IMR-90 (cell line): ENCODE measurements around the gene HOXB8.

Source experiments
- CEBPB ChIP-seq: IDR thresholded peaks from 2 replicates; pipeline ENCODE4 v1.6.1; 2012; ENCODE audit warnings: low read depth, low read length, improper control_type of control experiment
- POLR2A ChIP-seq: IDR thresholded peaks from 2 replicates; pipeline ENCODE4 v1.6.1; 2012; ENCODE audit warnings: mild to moderate bottlenecking, low read depth, low read length
- RCOR1 ChIP-seq: IDR thresholded peaks from 2 replicates; pipeline ENCODE4 v1.6.1; 2012; ENCODE audit warnings: mild to moderate bottlenecking, low read length, improper control_type of control experiment; ENCODE audit not compliant: insufficient replicate concordance
- RFX5 ChIP-seq: IDR thresholded peaks from 2 replicates; pipeline ENCODE4 v1.8.0; 2012; ENCODE audit warnings: low read depth, mild to moderate bottlenecking, low read length, moderate library complexity
- SMC3 ChIP-seq: fragments of 150-350 bp; IDR thresholded peaks from 2 replicates; pipeline ENCODE4 v1.6.1; 2016; ENCODE audit warnings: low read depth, mild to moderate bottlenecking, antibody characterized with exemption, low read length, moderate library complexity
- TF ChIP-seq, protein P1 (sequence below): conservative IDR thresholded peaks from 2 replicates; pipeline ENCODE4 v1.5.1; 2012; ENCODE audit warnings: mild to moderate bottlenecking, low read depth, low read length, improper control_type of control experiment

DNA sequence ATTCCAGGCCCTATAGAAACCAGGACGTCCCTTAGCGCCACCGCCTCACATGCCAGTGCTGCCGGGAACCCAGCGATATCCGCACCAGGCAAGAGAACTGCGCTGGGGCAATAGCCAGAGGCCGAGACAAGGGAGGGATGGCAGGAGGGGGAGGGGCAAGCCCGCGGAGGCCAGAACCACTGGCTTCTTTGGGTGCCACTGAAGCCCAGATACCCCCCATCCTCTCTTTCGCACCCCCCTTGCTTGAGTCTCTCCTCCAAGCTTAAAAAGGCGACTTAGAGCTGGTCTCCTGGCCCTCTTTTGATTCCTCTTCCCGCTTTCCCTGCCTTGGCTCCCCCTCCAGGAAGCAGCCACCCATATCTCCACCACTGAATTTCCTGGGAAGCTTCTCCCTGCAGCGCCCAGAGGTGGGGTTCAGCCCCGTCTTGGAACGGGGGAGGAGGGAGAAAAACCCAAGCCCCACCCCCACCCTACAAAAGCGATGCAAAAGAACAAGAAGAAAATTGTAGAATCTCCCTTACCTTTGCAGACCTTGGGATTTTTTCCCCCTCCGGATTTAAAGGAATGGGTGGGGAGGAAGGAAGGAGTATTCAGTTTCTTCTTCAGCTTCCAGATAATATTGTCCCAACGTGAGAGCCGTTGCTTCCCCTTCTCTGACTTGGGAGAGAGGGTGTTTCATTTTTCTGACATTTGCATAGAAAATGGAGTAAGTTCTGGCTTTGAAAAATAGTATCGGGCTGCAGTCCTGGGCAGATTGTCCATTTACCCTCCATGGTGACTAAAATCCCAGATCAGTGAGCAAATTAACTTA lies 10.9 kb downstream of the HOXB8 start:
- TF ChIP-seq, protein P1, sequence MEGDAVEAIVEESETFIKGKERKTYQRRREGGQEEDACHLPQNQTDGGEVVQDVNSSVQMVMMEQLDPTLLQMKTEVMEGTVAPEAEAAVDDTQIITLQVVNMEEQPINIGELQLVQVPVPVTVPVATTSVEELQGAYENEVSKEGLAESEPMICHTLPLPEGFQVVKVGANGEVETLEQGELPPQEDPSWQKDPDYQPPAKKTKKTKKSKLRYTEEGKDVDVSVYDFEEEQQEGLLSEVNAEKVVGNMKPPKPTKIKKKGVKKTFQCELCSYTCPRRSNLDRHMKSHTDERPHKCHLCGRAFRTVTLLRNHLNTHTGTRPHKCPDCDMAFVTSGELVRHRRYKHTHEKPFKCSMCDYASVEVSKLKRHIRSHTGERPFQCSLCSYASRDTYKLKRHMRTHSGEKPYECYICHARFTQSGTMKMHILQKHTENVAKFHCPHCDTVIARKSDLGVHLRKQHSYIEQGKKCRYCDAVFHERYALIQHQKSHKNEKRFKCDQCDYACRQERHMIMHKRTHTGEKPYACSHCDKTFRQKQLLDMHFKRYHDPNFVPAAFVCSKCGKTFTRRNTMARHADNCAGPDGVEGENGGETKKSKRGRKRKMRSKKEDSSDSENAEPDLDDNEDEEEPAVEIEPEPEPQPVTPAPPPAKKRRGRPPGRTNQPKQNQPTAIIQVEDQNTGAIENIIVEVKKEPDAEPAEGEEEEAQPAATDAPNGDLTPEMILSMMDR = no peak
- TF ChIP-seq SMC3 (no peak), POLR2A (no peak), RFX5 (no peak), RCOR1 (no peak), CEBPB (no peak)
